ENCODE measurements around the gene MYOZ3.

GRCh38 chr5:150700246-150700593, 39.2 kb downstream of the MYOZ3 start:
- no peak for TF ChIP-seq EZH2 (IDR thresholded peaks at IDR 0.05; ENCODE audit: insufficient read depth, poor library complexity, severe bottlenecking)
- no peak for TF ChIP-seq EZH2phosphoT487 (IDR thresholded peaks at IDR 0.05; ENCODE audit: insufficient read depth, low read depth)
